GM18498 (cell line): ENCODE data around the gene TMEM52B.
"Not testable (repeated sequence)": the region's sequence is repeated elsewhere in the genome, so short reads cannot be mapped to it uniquely, and the experiment has no call there.

Source experiments
- ATAC-seq: cut with Tn5 transposase; IDR thresholded peaks from one replicate; pipeline ENCODE4 v1.9.1; 2021; ENCODE audit warnings: mild to moderate bottlenecking, moderate library complexity; ENCODE audit not compliant: unreplicated experiment

The TMEM52B gene

DNA sequence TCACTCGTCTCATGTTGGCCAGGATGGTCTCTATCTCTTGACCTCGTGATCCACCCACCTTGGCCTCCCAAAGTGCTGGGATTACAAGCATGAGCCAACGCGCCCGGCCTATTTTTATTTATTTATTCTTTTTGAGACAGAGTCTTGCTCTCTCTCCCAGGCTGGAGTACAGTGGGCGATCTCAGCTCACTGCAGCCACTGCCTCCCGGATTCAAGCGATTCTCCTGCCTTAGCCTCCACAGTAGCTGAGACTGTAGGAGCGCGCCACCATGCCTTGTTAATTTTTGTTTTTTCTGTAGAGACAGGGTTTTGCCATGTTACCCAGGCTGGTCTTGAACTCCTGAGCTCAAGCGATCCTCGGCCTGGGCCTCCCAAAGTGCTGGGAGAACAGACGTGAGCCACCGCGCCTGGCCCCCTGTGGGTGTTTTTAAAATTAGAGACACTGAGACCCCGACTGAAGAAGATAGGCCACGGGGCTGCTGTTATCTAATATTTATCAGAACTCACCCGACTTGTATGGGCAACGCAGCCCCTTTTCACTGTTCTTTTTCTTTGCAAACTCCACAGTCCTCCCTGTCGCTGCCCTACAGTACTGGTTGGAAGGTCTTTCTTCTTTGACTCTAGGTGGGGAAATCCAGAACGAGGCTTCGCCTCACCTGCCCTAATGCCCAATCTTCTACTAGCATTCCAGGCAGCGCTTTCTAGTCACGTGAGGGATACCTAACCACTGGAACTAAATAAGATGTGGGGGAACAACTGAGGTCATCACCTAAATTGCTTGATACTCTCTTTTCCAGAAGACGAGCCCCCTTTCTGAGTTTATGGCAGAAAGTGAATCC is 32.5 kb downstream of the TMEM52B start:
- ATAC-seq, result no peak

GRCh38 chr12:10211940-10212738 is 33.3 kb downstream of the TMEM52B start:
- ATAC-seq, result peak; percentile 78

DNA sequence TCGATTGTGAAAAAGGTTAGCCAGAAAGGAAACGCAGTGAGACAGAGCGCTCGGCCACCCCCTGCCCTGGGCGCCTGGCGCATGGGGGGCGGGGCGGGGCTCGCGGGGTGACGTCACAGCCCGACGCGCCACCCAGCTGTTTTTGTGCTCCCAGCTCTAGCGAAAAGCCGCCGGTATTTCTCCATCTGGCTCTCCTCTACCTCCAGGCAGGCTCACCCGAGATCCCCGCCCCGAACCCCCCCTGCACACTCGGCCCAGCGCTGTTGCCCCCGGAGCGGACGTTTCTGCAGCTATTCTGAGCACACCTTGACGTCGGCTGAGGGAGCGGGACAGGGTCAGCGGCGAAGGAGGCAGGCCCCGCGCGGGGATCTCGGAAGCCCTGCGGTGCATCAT is 33.9 kb downstream of the TMEM52B start, which contains the start of gene GABARAPL1:
Gene GABARAPL1 (plus strand): TSS at position 139 of the 393 bp plus-strand sequence. CDS start 253 bp downstream, at position 392.
- ATAC-seq, result peak; percentile 73

DNA sequence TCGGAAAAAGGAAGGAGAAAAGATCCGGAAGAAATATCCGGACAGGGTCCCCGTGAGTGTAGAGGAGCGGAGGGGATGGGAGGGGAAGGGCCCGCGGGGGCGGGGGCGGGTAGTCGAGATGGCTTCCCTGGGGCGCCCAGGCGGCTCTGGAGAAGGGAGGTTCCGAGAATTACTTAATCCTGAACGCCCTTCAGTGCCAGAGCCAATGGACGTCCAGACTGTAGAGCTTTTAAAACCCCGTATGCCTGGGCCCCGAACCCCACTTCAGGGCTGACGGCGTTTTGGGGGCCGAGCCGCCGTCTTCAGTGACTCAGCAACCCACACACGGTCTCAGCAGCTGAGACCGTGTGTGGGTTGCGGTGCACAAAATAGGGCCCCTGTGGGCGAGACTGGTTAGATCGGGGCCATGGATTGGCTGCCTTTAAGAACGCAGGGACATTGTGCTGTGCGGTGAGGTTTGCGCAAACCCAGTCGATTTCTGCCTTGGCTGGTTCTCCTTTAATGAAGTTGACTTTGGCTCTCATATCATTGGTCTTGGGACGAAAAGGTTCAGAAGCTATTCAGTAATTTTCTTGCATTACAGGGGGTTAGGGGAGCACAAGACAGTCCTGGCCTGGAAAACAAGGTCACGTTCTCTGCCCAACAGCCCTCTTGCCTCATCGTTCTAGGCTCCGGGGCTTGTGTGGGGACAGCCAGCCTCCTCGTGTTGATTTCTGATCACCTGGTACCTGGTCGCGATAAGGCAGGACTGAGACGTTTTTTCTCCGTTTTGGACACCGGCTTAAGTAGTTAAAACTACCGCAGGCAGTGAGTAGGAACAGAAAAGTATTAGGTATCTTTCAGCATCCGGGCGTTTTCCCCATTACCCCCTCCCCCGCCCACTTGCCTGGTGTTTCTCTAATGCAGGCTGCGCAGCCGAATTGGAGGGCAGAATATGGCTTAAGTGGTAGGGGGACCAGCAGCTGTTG is 34.6 kb downstream of the TMEM52B start:
- ATAC-seq, result peak; percentile 60

DNA sequence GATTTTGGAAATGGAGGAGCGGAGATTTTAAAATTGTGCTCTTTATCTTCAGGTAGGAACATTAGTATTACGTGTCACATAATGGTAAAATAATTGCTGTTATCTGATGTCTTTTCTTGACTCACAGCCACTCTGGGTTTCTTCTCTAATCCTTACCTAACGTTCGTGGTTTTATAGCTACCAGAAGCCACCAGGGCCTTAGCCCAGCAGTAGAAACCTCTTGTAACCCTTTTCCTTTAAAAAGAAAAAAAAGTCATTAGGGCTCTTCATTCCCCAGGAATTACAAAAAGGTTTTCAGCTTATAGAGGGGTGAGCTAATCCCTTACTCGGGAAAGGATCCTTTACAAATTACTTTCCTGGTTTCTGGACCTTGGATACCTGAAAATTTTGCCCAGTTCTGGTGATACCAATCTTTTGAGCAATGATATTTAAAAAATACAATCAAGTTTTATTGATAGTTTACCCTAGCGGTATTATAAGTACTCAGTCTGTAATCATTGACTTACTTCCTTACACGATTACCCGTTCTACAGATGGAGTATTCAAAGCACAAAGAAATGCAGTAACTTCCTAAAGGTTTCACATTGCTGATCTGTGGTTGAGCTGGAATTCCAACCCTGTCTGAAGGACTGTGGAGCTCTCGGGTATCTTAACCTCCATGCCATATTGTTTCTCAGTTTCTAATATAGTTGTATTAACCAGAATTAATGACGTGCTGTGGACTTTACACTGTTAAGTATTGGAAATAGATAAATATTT is 35.5 kb downstream of the TMEM52B start:
- no peak for ATAC-seq

GRCh38 chr12:10214895-10215267 is 36.0 kb downstream of the TMEM52B start:
- no peak for ATAC-seq

- ATAC-seq, result no peak
Measured at GRCh38 chr12:10215436-10215835, 36.6 kb downstream of the TMEM52B start.

GRCh38 chr12:10215946-10216345 is 37.1 kb downstream of the TMEM52B start:
- not testable (repeated sequence) for ATAC-seq

GRCh38 chr12:10218021-10218420 is 39.2 kb downstream of the TMEM52B start:
- ATAC-seq, result no peak

GRCh38 chr12:10220398-10221077 is 41.7 kb downstream of the TMEM52B start:
- no peak for ATAC-seq

DNA sequence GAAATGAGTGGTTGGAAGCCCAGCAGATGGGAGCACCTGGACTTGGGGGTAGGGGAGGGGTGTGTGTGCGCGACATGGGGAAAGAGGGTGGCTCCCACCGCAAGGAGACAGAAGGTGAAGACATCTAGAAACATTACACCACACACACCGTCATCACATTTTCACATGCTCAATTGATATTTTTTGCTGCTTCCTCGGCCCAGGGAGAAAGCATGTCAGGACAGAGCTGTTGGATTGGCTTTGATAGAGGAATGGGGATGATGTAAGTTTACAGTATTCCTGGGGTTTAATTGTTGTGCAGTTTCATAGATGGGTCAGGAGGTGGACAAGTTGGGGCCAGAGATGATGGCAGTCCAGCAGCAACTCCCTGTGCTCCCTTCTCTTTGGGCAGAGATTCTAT is 43.0 kb downstream of the TMEM52B start:
- no peak for ATAC-seq

- ATAC-seq, result no peak
Measured at GRCh38 chr12:10223208-10223607, 44.4 kb downstream of the TMEM52B start.

GRCh38 chr12:10225426-10225825 is 46.6 kb downstream of the TMEM52B start:
- ATAC-seq, result not testable (repeated sequence)

DNA sequence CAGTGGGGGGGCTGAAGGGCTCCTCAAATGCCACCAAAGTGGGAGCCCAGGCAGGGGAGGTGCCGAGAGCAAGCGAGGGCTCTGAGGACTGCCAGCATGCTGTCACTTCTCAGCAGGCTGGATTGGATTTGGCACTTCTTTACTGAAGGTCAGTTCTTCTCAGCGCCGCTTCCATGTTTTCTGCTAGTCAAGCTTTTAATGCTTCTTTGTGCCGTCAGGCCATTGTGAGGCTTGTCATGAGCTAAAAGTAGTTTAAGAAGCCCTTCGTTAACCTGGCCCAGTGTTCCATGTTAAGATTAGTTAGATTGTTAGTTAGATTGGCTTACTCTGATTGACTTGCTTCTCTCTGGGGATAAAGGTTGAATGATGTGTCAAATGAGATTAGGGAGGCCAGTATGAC is 47.3 kb downstream of the TMEM52B start:
- no peak for ATAC-seq

DNA sequence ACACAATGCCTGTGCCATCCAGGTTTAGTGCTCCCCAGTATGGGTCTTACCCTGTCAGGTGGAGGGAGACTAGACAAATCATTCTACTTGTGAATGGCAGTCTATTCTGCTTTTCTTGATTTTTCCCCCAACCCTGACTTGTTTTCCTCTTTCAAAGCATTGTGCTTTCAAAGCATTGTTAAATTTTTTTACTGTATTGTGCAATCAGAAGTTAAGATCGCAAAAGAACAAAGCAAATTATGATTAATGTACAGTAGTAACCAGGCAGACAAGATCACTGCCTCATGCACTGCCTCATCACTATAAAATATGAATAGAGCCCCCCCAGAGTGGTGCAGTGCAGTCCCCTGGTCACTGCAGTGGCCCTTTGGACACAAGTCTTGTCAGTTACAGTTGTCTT is 47.9 kb downstream of the TMEM52B start:
- no peak for ATAC-seq

- no peak for ATAC-seq
Measured at GRCh38 chr12:10227648-10228047, 48.8 kb downstream of the TMEM52B start.

DNA sequence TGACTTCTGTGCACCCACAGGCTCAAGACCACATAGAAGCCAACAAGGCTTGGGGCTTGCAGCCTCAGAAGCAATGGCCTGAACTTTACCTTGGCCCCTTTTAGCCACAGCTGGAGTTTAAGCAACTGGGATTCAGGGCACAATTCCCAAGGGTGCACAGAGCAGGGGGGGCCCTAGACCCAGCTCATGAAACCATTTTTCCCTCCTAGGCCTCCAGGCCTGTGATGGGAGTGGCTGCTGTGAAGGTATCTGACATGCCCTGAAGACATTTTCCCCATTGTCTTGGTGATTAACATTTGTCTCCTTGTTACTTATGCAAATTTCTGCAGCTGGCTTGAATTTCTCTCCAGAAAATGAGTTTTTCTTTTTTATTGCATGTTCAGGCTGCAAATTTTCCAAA is 55.7 kb downstream of the TMEM52B start:
- no peak for ATAC-seq

GRCh38 chr12:10235761-10236631 is 57.2 kb downstream of the TMEM52B start:
- no peak for ATAC-seq

- ATAC-seq, result no peak
Measured at GRCh38 chr12:10236720-10237119, 57.9 kb downstream of the TMEM52B start.
